Activated CD4-positive, alpha-beta memory T cell treated with anti-CD3 and anti-CD28 coated beads for 36 hours (primary cell): ENCODE data around the gene RUFY1. TPM values are rescaled to one million over a fixed set of nuclear protein-coding genes. Genes with fewer than 3 reads are reported as not detected.
A peak's percentile ranks its signal among the peaks of the same experiment; 100 is the strongest.

Experiments used
- CTCF ChIA-PET: fragments of 350-600 bp; sonication (Branson Sonifier 250); formaldehyde crosslinking; loops from one replicate; lab custom pipeline; 2021; ENCODE audit warnings: antibody characterized with exemption, inconsistent platforms; lab: Charles Lee
- POLR2A ChIA-PET: fragments of 350-600 bp; sonication (Branson Sonifier 250); formaldehyde crosslinking; loops from one replicate; lab custom pipeline; 2021; ENCODE audit warnings: antibody characterized with exemption; lab: Charles Lee
- DNase-seq: peaks from one replicate; pipeline ENCODE4 v3.0.0-alpha.2; 2020
- H3K27ac Mint-ChIP-seq: one replicate; pipeline ENCODE4 v1.8.0; 2021; ENCODE audit warnings: mixed read lengths
- H3K27me3 Mint-ChIP-seq: one replicate; pipeline ENCODE4 v1.8.0; 2021; ENCODE audit warnings: mixed read lengths
- H3K36me3 Mint-ChIP-seq: one replicate; pipeline ENCODE4 v1.8.0; 2021; ENCODE audit warnings: mixed read lengths
- H3K4me1 Mint-ChIP-seq: one replicate; pipeline ENCODE4 v1.8.0; 2021; ENCODE audit warnings: low read depth, mixed read lengths
- H3K4me3 Mint-ChIP-seq: one replicate; pipeline ENCODE4 v1.8.0; 2021; ENCODE audit warnings: mild to moderate bottlenecking, mixed read lengths
- H3K9me3 Mint-ChIP-seq: one replicate; pipeline ENCODE4 v1.8.0; 2021; ENCODE audit warnings: mixed read lengths
- intact Hi-C: fragments of 100-400 bp; cut with micrococcal nuclease; formaldehyde crosslinking; loops from one replicate; pipeline ENCODE4 v1.15.1; 2023
- total RNA-seq, 2 experiments: library from RNA; stranded (reverse); gene quantifications; one replicate each; pipeline ENCODE4 v1.2.3, GENCODE V29; 2021

RUFY1 gene
- total RNA-seq, 2 experiments from 2014 or later, result 30.3 to 34.0 TPM

DNA sequence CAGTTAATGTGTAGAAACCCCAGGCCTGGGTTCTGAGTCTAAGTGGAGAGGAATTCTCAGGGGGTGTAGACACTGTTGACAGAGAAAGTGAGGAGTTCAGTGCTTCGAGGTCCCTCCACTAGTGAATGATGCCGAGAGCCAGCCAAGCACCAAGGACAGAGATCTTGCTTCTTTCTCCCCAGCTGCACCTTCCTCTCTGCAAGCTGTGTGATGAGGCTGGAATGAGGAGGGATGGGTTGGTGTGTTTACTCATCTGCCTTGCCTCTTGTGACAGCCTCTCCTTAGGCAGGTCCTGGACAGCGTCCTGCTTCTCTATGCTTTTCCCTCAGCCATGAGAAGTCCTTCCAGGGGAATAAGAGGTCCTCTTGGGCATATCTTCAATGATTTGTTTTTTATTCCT lies 37.8 kb downstream of the RUFY1 start:
- CTCF ChIA-PET, result no interaction called here
- H3K36me3 Mint-ChIP-seq, result peaks cover 29% of the 10 kb centered on the region
- H3K4me3 Mint-ChIP-seq, result no peak overlapping the region
- no peaks in the 10 kb centered on the region for H3K4me1 Mint-ChIP-seq
- H3K27ac Mint-ChIP-seq, result no peak overlapping the region
- no peaks in the 10 kb centered on the region for H3K27me3 Mint-ChIP-seq
- POLR2A ChIA-PET, result no interaction called here
- no peaks in the 10 kb centered on the region for H3K9me3 Mint-ChIP-seq
- no peak for DNase-seq
- intact Hi-C loops, result no loop called here

DNA sequence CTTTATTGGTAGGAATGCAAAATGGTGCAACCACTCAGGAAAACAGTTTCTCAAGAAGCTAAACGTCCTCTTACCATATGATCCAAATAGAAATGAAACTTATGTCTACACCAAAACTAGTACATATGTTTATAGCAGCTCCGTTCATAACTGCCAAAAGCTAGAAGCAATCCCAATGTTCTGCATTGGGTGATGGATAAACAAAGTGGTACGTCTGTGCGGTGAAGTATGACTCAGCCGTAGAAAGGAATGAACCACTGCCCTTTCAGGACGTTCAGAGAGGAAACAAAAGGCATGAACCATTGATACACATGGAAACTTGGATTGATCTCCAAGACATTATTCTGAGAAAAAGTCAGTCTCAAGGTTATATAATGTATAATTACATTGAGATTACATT lies 45.6 kb downstream of the RUFY1 start:
- ChIA-PET CTCF (no interaction called here), POLR2A (interaction anchor here (1.1 kb wide), 1 partner anchor 21 kb away, joined by 3 read pairs; no protein-coding TSS in a partner anchor)
- peaks cover 45% of the 10 kb centered on the region for H3K36me3 Mint-ChIP-seq

DNA sequence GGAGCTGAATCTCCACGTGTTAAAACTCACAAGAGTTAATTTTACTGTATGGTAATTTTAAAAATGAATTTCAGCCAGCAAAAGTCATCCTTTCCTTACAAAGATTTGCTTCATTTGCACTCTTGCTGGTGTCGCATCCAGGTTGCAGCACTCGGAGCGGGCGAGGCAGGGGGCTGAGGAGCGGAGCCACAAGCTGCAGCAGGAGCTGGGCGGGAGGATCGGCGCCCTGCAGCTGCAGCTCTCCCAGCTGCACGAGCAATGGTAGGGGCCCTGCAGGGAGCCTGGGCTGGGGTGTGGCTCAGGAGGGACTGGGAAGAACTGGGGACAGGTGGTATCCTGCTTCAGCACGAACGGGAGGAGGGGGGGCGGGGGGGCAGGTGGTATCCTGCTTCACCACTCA lies 46.1 kb downstream of the RUFY1 start:
- ChIA-PET CTCF (interaction anchor here (1.3 kb wide), 1 partner anchor 27 kb away, joined by 5 read pairs; the partner anchor contains the start of gene HNRNPH1), POLR2A (interaction anchor here (1.1 kb wide), 1 partner anchor 20 kb away, joined by 3 read pairs; no protein-coding TSS in a partner anchor)
- no peaks in the 10 kb centered on the region for H3K4me1 Mint-ChIP-seq
- no peak overlapping the region for H3K4me3 Mint-ChIP-seq
- intact Hi-C loops, result no loop called here
- H3K9me3 Mint-ChIP-seq, result no peaks in the 10 kb centered on the region
- H3K36me3 Mint-ChIP-seq, result peaks cover 45% of the 10 kb centered on the region
- no peak for DNase-seq
- no peak overlapping the region for H3K27ac Mint-ChIP-seq
- no peaks in the 10 kb centered on the region for H3K27me3 Mint-ChIP-seq

More for the DNA sequence above, 45.6 kb downstream of the RUFY1 start:
- H3K27me3 Mint-ChIP-seq, result no peaks in the 10 kb centered on the region
- H3K9me3 Mint-ChIP-seq, result no peaks in the 10 kb centered on the region
- intact Hi-C loops, result no loop called here
- no peak for DNase-seq
- no peak overlapping the region for H3K4me3 Mint-ChIP-seq
- no peaks in the 10 kb centered on the region for H3K4me1 Mint-ChIP-seq
- no peak overlapping the region for H3K27ac Mint-ChIP-seq

DNA sequence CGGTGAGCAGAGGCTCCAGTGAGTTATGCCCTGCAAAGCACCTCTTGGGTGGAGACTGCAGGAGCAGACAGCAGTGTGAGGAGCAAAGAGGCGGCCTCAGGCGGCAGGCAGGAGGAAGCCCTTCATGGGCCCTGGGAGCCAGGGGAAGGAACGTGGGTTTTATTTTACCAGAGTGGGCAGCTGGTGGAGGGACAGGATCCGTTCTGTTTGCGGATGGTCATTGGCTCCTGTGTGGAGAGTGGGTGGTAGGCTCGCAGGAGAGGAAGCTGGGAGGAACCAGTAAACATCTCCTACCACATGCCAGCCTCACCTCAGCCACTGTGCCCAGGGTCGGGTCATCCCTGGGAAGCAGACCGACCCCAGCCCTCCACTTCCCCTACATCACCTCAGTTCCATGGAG lies 48.7 kb downstream of the RUFY1 start:
- intact Hi-C loops, result no loop called here
- POLR2A ChIA-PET, result interaction anchor here (0.5 to 0.9 kb wide), 2 partner anchors 24 to 34 kb away, joined by 3 to 5 read pairs; partner anchors contain the start of gene HNRNPH1
- Mint-ChIP-seq H3K4me3 (no peak overlapping the region), H3K36me3 (peaks cover 31% of the 10 kb centered on the region), H3K9me3 (no peaks in the 10 kb centered on the region), H3K4me1 (no peaks in the 10 kb centered on the region), H3K27me3 (no peaks in the 10 kb centered on the region), H3K27ac (no peak overlapping the region)
- DNase-seq, result no peak
- CTCF ChIA-PET, result no interaction called here

DNA sequence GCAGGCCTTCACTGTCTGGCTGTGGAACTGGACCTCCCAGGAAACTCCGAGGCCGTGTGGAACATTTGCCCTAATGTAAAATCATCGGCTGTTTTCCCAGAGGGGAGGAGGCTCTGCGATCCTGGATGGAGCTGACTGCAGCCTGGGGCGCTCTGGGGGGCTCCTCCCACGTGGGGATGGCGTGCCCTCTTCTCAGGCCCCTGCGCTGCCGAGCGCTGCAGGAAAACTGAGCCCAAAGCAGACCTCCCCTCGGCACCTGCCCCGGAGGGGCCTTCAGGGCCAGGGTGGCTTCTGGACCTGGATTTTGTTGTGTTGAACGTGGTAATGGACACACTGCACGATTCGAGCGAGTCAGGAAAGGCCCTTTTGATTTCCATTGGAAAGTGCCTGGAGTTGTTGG lies 49.2 kb downstream of the RUFY1 start:
- no peak overlapping the region for H3K27ac Mint-ChIP-seq
- intact Hi-C loops, result no loop called here
- H3K36me3 Mint-ChIP-seq, result peaks cover 30% of the 10 kb centered on the region
- no peaks in the 10 kb centered on the region for H3K9me3 Mint-ChIP-seq
- no peaks in the 10 kb centered on the region for H3K27me3 Mint-ChIP-seq
- no peaks in the 10 kb centered on the region for H3K4me1 Mint-ChIP-seq
- ChIA-PET CTCF (interaction anchor here (1.4 kb wide), 1 partner anchor 8 kb away, joined by 3 read pairs; no protein-coding TSS in a partner anchor), POLR2A (no interaction called here)
- DNase-seq, result no peak
- no peak overlapping the region for H3K4me3 Mint-ChIP-seq

DNA sequence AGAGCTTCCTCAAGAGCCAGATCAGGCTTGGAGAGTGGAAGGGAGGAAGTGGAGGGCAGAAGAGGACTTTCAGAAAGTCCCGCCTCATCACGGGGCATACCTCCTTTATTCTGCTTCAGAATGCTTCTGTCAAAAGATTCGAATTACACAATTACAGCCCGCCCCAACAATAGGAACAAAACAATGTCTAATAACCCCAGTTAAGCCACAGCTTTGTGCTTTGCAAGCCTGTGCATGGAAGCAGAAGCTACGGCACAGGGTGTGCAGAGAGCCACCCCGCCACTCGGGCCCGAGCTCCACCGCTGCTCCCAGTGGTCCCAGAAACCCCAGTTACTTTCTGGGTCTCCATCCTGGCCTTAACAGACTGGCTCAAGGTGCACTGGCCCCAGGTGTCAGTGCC lies 49.6 kb downstream of the RUFY1 start:
- POLR2A ChIA-PET, result interaction anchor here (1.2 kb wide), 1 partner anchor 14 kb away, joined by 4 read pairs; no protein-coding TSS in a partner anchor
- Mint-ChIP-seq H3K9me3 (no peaks in the 10 kb centered on the region), H3K4me3 (no peak overlapping the region), H3K4me1 (no peaks in the 10 kb centered on the region), H3K27ac (no peak overlapping the region), H3K27me3 (no peaks in the 10 kb centered on the region), H3K36me3 (peaks cover 27% of the 10 kb centered on the region)
- no peak for DNase-seq
- CTCF ChIA-PET, result interaction anchor here (1.4 kb wide), 1 partner anchor 8 kb away, joined by 3 read pairs; no protein-coding TSS in a partner anchor
- intact Hi-C loops, result no loop called here

DNA sequence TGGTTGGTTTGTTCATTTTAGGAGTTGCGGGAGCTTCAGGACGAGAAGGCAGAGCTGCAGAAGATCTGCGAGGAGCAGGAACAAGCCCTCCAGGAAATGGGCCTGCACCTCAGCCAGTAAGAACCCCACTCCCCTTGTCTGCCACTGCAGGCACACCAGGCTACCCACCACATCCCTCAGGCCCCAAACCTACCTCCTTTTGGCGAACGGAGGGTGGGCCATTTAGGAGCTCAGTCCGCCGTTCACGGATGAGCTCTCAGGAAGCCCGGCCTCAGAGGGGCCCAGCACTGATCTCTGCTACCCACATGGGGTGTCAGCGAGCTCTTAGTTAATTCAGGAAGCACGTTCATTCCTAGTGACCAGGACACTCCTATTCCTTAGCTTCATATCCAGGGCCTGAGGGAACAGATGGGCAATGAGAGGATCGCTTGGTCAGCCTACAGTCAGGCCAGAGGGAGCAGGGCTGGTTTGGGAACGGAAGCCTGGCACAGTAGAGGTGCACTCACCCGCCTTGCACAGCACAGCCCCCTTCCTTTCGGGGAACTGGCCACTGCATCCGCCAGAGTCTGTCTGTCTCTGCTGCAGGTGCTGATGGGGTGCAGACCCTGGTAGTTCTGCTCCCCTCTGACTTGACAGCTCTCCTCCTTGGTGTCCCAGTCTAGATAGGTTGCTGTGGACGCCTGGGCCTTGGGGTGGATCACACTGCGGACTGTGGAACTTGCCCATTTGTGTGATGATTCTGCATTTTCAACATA lies 51.7 kb downstream of the RUFY1 start:
- no peak overlapping the region for H3K27ac Mint-ChIP-seq

DNA sequence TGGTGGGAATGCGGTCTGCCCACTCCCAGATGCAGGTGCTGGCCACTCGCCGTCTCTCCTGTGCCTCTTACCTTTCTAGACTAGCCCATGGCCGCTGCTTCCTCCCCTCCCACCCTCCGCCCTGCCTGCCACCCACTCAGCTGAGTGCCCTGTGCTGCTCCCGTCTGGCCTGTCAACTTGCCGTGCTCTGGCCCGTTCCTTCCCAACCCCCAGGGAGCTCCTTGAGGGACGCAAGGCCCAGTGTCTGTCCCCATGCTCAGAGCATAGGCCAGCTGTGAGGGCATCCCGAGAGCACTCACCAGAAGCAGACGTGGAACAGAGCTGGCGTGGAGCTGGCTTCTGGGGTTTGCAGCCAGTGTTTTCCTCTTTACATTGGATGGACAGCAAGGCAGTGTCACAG lies 53.0 kb downstream of the RUFY1 start:
- Mint-ChIP-seq H3K36me3 (peaks cover 19% of the 10 kb centered on the region), H3K27me3 (no peaks in the 10 kb centered on the region), H3K27ac (no peak overlapping the region), H3K4me3 (no peak overlapping the region), H3K9me3 (no peaks in the 10 kb centered on the region), H3K4me1 (peaks cover 4% of the 10 kb centered on the region)
- intact Hi-C loops, result no loop called here
- CTCF ChIA-PET, result no interaction called here
- POLR2A ChIA-PET, result no interaction called here
- DNase-seq, result no peak

More for the DNA sequence above, 51.7 kb downstream of the RUFY1 start:
- peaks cover 19% of the 10 kb centered on the region for H3K36me3 Mint-ChIP-seq
- intact Hi-C loops, result no loop called here
- no peaks in the 10 kb centered on the region for H3K4me1 Mint-ChIP-seq
- ChIA-PET POLR2A (interaction anchor here (0.9 kb wide), 1 partner anchor 13 kb away, joined by 3 read pairs; no protein-coding TSS in a partner anchor), CTCF (no interaction called here)
- no peak for DNase-seq
- no peak overlapping the region for H3K4me3 Mint-ChIP-seq
- no peaks in the 10 kb centered on the region for H3K9me3 Mint-ChIP-seq
- no peaks in the 10 kb centered on the region for H3K27me3 Mint-ChIP-seq

DNA sequence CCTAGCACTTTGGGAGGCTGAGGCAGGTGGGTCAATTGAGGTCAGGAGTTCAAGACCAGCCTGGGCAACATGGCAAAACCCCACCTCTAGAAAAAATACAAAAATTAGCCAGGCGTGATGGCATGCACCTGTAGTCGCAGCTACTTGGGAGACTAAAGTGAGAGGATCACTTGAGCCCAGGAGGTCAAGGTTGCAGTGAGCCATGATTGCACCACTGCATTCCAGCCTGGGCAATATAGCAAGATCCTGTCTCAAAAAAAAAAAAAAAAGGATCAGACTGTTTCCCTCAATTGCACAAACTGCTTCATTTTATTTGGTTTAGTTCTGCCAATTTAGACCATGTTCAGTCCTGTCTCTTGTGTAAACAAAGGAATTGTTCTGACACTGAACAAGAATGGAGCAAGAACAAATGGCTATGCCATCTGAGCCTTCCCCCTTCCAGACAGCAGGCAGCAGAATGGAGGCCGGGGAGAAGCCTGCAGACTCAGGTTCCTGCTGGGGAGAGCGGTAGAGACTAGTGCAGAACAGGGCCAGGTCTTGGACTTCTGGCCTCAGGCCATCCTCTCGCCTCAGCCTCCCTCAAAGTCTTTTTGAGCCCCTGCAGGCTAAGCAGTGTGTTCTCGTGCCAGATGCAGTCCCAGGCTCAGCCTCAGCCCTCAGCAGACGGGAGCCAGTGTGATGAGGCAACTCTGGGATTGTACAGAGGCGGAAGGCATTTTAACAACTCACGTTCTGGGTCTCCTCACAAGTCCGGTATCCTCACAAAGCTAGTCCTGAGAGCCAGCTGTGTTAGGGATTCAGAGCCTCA lies 54.9 kb downstream of the RUFY1 start:
- no peaks in the 10 kb centered on the region for H3K27me3 Mint-ChIP-seq
- intact Hi-C loops, result no loop called here
- peaks cover 20% of the 10 kb centered on the region for H3K4me1 Mint-ChIP-seq
- H3K27ac Mint-ChIP-seq, result peak overlapping the region; percentile 24
- CTCF ChIA-PET, result no interaction called here
- DNase-seq, result no peak
- H3K36me3 Mint-ChIP-seq, result peaks cover 18% of the 10 kb centered on the region
- no peaks in the 10 kb centered on the region for H3K9me3 Mint-ChIP-seq
- H3K4me3 Mint-ChIP-seq, result no peak overlapping the region
- POLR2A ChIA-PET, result no interaction called here

DNA sequence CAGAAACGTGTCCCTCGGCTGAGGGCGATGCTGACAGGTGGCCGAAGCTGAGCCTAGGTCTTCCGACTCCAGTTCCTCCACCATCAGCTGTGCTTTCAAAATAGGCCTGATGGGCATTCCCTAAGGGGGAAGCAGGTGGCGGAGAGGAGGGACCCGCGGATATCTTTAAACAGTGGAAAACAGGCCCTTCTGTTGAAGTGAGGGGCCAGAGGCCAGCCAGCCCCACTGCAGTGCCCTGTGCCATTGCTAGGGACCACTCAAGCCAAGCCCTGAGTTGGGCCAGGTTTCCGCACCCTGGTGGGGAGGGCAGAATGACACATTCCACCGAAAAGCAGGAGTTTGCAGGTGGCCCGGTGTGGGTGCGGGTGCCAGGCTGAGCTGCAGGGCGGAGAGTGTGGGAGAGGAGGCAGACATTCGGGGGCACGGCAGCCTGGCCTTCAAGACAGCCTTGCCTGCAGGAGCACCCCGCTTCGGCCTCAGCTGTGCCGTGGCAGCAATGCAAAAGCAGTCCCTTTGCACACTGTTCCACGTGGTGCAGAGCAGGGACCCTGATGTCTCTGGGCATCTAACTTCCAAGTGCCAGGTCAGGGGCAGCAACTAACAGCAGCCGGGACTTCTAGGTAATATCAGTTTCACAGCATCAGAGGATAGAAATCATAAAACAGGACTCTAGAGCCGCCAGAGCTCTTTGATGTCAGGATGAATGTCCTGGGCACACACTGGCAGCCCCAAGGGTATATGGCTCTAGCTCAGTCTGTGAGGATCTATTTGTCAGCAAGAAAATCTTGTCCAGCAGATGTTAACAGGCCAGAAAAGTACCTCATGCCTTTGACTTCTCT lies 55.9 kb downstream of the RUFY1 start:
- ChIA-PET CTCF (no interaction called here), POLR2A (no interaction called here)
- H3K9me3 Mint-ChIP-seq, result no peaks in the 10 kb centered on the region
- H3K4me1 Mint-ChIP-seq, result peaks cover 28% of the 10 kb centered on the region
- no peak overlapping the region for H3K4me3 Mint-ChIP-seq
- H3K27ac Mint-ChIP-seq, result no peak overlapping the region
- intact Hi-C loops, result no loop called here
- peaks cover 25% of the 10 kb centered on the region for H3K36me3 Mint-ChIP-seq
- H3K27me3 Mint-ChIP-seq, result no peaks in the 10 kb centered on the region
- no peak for DNase-seq

DNA sequence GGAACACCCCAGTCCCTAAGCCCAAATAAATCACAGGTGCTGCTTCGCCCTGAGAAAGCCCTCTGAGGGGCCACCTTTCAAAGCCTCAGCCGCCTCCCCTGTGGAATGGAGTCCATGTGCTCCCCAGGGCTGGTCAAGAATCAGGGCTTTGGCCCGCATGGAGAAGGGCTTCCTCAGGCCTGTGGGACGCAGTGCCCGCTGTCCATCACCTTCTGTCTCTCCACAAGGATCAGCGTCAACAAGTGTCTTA lies 56.5 kb downstream of the RUFY1 start:
- intact Hi-C loops, result no loop called here
- Mint-ChIP-seq H3K27me3 (no peaks in the 10 kb centered on the region), H3K9me3 (no peaks in the 10 kb centered on the region), H3K4me1 (peaks cover 31% of the 10 kb centered on the region), H3K36me3 (peaks cover 28% of the 10 kb centered on the region), H3K4me3 (no peak overlapping the region), H3K27ac (no peak overlapping the region)
- CTCF ChIA-PET, result no interaction called here
- no peak for DNase-seq
- POLR2A ChIA-PET, result no interaction called here
